Activated naive CD8-positive, alpha-beta T cell (primary cell): ENCODE data around the gene JCAD.

ENCODE experiments used
- H3K27ac Mint-ChIP-seq: one replicate; pipeline ENCODE4 v1.8.0; 2021; ENCODE audit warnings: mixed read lengths
- H3K27me3 Mint-ChIP-seq: one replicate; pipeline ENCODE4 v1.8.0; 2021; ENCODE audit warnings: mixed read lengths
- H3K36me3 Mint-ChIP-seq: one replicate; pipeline ENCODE4 v1.8.0; 2021; ENCODE audit warnings: mixed read lengths
- H3K4me1 Mint-ChIP-seq: one replicate; pipeline ENCODE4 v1.8.0; 2021; ENCODE audit warnings: low read depth, mixed read lengths
- H3K4me3 Mint-ChIP-seq: one replicate; pipeline ENCODE4 v1.8.0; 2021; ENCODE audit warnings: mild to moderate bottlenecking, mixed read lengths
- H3K9me3 Mint-ChIP-seq: one replicate; pipeline ENCODE4 v1.8.0; 2021; ENCODE audit warnings: low read depth, mixed read lengths

JCAD gene

DNA sequence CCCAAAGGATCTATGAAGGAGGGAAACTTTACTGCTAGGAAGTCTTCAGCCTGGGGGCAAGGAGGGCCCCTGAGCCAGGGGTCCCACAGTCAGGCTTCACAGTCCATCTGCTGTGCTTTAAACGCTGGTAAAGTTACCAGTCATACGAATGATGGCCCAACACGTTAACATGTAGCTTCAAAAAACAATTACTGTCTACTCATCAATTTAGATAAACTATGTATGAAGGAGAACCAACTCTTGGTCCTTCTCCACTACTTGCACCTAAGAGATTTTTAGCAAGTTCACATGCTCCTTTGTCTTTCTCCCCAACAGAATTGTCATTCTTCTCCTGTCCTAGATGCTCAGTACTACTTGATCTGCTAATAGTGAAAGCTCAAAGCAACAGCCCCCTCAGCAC, 16.6 kb downstream of the JCAD start:
- no peak overlapping the region for H3K4me3 Mint-ChIP-seq
- peaks cover 43% of the 10 kb centered on the region for H3K27me3 Mint-ChIP-seq
- H3K4me1 Mint-ChIP-seq: peaks cover 3% of the 10 kb centered on the region
- H3K27ac Mint-ChIP-seq: no peak overlapping the region
- no peaks in the 10 kb centered on the region for H3K36me3 Mint-ChIP-seq
- no peaks in the 10 kb centered on the region for H3K9me3 Mint-ChIP-seq

DNA sequence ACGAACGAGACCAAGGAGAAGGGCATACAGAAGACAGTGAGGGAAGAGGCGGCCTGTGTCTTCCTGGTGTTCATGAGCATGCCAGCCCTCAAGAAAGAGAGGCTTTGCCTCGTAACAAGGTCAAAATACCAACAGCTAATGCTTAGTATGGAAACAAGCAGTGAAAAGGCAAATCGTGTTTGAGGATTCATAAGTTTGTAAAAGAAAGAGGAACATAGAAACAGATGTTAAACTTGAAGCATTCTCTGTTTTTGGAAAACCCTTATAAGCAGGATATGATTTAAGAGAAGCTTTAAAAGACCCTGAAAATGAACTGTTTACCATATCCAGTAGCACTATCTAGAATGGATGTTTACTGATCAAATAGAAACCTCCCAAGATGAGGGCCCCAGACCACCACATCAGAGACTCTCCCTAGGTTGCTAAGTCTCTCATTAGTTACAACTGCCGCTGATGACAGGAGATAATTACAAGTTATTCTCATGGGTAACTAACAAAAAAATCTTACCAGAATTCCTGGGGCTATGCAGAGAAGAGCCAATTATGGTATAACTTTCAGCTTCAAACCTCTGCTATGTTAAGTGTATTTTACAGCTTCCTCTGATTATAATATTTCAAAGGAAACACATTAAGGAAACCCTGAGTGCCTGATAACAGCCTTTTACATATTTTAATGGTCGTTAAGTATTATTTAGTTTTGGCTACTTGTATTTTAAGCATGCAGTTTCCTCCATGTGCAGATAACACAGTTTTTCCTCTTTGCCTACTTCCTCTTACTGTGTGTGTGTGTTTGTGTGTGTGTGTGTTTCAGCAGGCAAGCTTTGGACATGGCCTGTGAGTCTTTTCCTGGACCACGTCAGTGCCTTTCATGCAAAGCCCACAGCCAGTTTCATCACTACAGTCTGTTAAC, 17.9 kb downstream of the JCAD start:
- no peak overlapping the region for H3K27ac Mint-ChIP-seq
- H3K4me1 Mint-ChIP-seq: peaks cover 1% of the 10 kb centered on the region
- H3K4me3 Mint-ChIP-seq: no peak overlapping the region
- H3K27me3 Mint-ChIP-seq: peaks cover 49% of the 10 kb centered on the region
- no peaks in the 10 kb centered on the region for H3K36me3 Mint-ChIP-seq
- no peaks in the 10 kb centered on the region for H3K9me3 Mint-ChIP-seq

DNA sequence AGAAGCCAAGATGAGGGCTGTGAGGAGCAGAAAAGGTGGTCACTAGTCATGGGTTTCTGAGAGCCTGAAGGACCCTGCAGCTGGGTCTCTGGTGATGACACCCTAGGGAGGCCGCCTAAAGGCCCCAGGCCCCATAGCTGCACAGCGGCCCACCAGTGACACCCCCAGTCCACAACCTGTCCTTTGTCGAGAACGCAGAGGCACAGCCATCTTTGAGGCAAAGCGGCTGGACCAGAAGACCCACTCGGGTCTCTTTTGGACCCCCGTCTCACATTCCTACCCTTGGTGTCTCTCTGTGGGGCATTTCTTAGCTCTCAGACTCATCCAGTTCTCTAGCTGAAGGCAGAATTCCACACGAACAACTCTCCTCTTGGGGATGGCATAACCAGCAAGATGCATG, 18.8 kb downstream of the JCAD start:
- H3K4me3 Mint-ChIP-seq: no peak overlapping the region
- H3K27ac Mint-ChIP-seq: no peak overlapping the region
- H3K36me3 Mint-ChIP-seq: no peaks in the 10 kb centered on the region
- H3K4me1 Mint-ChIP-seq: peaks cover 1% of the 10 kb centered on the region
- H3K27me3 Mint-ChIP-seq: peaks cover 46% of the 10 kb centered on the region
- no peaks in the 10 kb centered on the region for H3K9me3 Mint-ChIP-seq

DNA sequence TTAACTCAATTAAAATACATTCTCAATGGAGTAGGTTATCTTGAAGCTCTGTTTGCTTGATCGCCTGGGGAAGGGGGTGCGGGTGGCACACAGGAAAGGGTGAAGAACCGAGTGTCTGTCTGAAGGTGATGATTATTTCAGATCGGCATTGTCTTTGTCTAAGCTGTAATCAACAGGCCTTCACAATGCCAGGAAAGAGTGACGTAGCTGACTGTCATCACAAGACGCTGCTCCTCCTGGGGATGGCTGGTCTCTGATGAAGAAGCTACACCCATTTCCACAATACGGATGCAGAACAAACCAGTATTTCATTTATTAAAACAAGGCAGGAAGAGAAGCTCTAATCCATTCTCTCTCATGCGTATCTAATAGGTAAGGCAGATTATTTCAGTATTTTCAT, 19.4 kb downstream of the JCAD start:
- Mint-ChIP-seq H3K27me3 (peaks cover 43% of the 10 kb centered on the region), H3K27ac (no peak overlapping the region), H3K36me3 (no peaks in the 10 kb centered on the region)

DNA sequence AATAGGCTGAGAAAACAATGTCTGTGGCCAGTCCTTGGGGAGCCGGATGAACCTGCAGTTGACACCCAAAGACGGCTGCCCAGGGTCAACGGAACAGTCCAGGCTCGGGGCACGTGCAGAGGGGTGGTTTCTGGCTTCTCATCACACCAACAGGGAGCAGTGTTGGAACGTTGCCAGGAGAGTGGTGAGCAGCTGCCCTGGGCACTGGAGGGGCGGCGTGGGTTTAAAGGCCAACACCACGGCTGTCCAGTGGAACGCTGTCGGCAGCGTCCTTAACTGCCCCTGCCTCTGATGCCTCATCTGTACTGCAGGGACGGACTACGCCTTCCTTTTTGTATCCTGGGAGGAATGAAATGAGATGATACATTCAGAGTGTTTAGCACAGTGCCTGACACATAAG, 19.8 kb downstream of the JCAD start:
- Mint-ChIP-seq H3K9me3 (no peaks in the 10 kb centered on the region), H3K4me1 (peaks cover 1% of the 10 kb centered on the region), H3K27ac (no peak overlapping the region), H3K4me3 (no peak overlapping the region), H3K27me3 (peaks cover 47% of the 10 kb centered on the region), H3K36me3 (no peaks in the 10 kb centered on the region)

More for the DNA sequence above, 19.4 kb downstream of the JCAD start:
- Mint-ChIP-seq H3K4me1 (peaks cover 1% of the 10 kb centered on the region), H3K4me3 (no peak overlapping the region), H3K9me3 (no peaks in the 10 kb centered on the region)

DNA sequence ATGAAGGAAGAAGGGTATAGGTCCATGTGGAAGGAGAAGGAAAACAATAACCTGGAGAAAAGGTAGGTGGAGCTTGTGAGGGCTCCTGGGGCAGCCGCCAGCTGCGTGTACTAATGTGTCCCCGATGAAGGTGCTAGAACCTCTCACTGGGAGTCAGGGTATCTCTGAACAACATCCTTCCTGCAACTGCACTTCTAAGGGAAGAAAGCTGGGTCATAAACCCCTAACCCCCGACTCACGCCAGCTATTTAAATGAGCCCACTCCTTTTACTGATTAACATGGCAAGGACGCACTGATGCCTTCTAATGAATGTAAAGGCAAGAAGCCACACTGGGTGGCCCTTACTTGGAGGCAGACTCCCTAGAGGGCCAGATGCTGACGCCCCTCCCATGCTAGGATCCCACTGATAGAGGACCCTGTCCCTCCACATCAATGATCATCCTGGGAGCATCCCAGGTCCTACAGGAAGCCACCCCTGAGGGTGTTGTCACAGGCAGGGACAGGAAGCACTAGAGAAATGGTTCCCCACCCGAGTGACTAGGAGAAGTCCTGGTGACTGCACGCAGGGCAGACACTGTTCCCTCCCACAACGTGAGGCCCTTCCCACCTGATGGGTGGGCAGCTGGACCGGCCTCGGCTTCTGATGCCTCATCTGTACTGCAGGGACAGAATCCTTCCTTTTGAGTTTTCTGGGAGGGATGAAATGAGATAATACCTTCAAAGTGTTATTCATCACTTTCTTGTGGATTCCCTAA, 20.4 kb downstream of the JCAD start:
- peaks cover 1% of the 10 kb centered on the region for H3K4me1 Mint-ChIP-seq
- H3K4me3 Mint-ChIP-seq: no peak overlapping the region
- peaks cover 50% of the 10 kb centered on the region for H3K27me3 Mint-ChIP-seq
- no peaks in the 10 kb centered on the region for H3K9me3 Mint-ChIP-seq
- no peak overlapping the region for H3K27ac Mint-ChIP-seq
- no peaks in the 10 kb centered on the region for H3K36me3 Mint-ChIP-seq

DNA sequence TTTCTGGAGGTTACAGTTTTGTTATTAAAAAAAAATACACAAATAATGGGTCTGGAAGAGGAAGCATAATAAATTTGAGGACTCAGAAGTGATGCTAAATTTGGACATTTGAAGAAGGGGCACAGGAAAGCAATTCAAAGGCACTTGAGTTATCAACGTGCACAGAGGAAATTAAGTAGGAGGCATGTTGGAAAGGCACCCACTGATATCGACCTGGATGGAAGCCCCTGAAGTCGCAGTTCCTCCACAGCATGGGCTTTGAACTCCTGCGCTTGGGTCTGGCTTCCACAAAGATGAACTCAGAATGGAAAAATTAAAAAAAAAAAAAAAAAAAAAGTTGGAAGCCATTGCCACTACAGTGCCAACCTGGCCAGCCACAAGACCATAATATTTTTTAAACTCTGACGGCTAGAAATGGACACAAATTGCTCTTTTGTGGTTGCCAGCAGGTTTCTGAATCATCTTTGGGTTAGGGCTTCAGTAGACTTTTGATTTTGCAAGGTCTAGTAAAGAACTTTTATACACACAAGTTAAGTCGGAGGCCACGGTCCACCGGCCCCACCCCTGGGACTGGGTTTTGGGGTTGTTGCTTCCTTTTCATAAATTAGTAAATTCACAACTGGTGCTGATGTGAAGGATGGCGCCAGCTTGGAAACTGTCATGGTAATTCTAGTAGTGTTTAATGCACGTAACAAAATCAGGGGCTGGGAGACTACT, 21.6 kb downstream of the JCAD start:
- H3K9me3 Mint-ChIP-seq: no peaks in the 10 kb centered on the region
- no peak overlapping the region for H3K27ac Mint-ChIP-seq
- no peaks in the 10 kb centered on the region for H3K36me3 Mint-ChIP-seq
- no peak overlapping the region for H3K4me3 Mint-ChIP-seq
- peaks cover 57% of the 10 kb centered on the region for H3K27me3 Mint-ChIP-seq
- H3K4me1 Mint-ChIP-seq: peaks cover 1% of the 10 kb centered on the region

DNA sequence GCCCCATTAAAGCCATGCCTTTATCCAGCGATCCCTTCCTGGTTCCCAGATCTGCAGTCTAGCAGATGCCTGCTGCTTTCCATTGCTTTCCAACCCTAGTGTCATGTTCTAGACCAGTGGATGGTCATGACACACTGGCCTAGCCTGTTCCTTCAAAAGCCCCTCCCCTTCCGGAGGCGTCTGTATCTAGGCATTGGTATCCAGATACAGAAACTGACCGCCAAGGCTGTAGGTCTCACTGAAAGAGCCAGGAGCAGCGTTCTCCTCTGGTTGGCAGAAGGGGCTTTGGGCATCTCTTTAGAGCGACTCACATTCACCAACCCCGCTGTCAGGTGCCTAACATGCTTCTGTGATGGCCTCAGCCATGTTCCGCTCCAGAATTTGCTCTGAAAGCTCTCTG, 22.6 kb downstream of the JCAD start:
- no peaks in the 10 kb centered on the region for H3K36me3 Mint-ChIP-seq
- peaks cover 1% of the 10 kb centered on the region for H3K4me1 Mint-ChIP-seq
- H3K4me3 Mint-ChIP-seq: no peak overlapping the region
- no peak overlapping the region for H3K27ac Mint-ChIP-seq
- peaks cover 57% of the 10 kb centered on the region for H3K27me3 Mint-ChIP-seq
- H3K9me3 Mint-ChIP-seq: no peaks in the 10 kb centered on the region

DNA sequence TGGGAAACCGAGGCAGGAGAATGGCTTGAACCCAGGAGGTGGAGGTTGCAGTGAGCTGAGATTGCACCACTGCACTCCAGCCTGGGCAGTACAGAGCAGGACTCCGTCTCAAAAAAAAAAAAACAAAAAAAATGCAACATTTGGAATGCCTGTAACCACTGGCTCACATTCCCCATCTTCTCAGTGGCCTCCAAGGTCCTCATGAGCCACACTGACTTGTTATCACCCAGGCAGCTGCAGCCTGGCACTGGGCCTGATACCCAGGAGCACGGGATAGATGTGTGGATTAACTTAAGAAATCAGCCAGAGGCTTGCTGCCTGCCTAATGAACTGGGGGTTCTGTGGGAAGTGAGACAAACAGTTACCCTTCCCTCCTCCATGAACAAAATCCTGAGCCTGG, 23.0 kb downstream of the JCAD start:
- Mint-ChIP-seq H3K4me1 (peaks cover 1% of the 10 kb centered on the region), H3K9me3 (no peaks in the 10 kb centered on the region), H3K27me3 (peaks cover 57% of the 10 kb centered on the region), H3K27ac (no peak overlapping the region), H3K36me3 (no peaks in the 10 kb centered on the region), H3K4me3 (no peak overlapping the region)

DNA sequence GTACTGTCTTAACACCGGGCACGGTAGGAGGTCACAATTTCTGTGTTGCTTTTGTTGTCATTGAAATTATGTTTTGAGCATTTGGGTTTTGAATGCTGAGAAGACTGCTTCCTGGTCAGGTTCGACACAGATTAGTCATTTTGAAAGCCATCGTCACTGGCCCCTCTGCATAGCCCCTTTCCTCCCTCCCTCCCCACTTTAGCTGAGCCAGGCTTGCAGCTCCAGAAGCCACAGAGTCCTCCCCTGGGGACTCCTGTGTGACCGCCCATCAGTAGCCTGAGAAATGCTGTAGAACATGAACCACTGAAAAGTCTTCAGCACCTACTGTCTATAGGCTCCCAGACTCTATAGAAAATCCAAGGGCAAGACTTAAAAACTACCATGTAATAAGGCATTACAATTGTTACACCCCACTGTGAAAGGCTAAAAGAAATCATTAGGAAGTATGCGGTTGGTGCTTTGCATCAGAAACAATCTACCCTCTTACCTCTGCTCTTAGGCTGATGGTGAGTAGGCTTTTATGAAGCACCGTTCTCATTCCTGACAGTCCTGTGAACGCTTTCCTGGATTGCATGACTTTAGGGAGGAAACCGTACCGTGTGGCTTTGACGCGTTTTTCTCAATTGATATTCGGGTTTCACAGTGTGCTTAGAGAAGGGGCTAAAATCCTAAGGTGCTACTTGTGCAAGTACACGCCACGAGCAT, 24.8 kb downstream of the JCAD start:
- H3K4me3 Mint-ChIP-seq: no peak overlapping the region
- H3K27me3 Mint-ChIP-seq: peaks cover 58% of the 10 kb centered on the region
- no peak overlapping the region for H3K27ac Mint-ChIP-seq
- H3K9me3 Mint-ChIP-seq: no peaks in the 10 kb centered on the region
- no peaks in the 10 kb centered on the region for H3K36me3 Mint-ChIP-seq
- peaks cover 3% of the 10 kb centered on the region for H3K4me1 Mint-ChIP-seq

DNA sequence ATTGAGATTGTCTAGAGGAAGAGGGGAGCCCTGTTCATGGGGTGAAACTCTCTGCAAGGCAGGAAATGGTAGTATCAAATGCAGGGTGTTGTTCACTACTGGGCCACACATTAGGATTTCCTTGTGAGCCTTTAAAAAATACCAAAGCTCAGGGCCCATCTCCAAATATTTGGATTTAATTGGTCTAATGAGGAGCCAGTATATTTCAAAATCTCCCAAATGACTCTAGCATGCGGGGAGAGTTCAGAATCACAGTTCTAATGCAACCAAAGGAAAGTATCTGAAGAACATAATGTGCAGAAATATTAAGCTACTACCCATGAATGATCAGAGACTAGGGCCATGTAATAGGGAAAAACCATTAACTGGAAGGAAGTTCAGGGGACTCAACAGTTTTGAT, 27.3 kb downstream of the JCAD start:
- Mint-ChIP-seq H3K36me3 (no peaks in the 10 kb centered on the region), H3K27ac (no peak overlapping the region), H3K9me3 (no peaks in the 10 kb centered on the region), H3K4me3 (no peak overlapping the region), H3K4me1 (peaks cover 26% of the 10 kb centered on the region), H3K27me3 (peaks cover 49% of the 10 kb centered on the region)

DNA sequence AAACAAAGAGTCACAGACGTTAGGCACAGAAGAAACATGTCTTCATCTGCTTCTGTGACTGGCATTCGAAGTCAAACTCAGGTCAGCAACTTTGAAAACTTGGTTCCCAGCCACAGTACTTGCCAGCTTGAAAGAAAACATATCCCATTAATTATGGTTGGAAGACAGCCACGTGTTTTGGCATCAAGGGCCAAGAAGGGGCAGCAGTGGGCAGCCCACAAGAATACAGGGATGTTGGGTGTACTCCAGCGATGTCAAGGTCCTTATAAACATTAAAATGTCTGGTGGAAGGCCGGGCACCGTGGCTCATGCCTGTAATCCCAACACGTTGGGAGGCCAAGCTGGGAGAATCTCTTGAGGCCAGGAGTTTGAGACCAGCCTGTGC, 29.5 kb downstream of the JCAD start:
- Mint-ChIP-seq H3K9me3 (no peaks in the 10 kb centered on the region), H3K4me3 (no peak overlapping the region), H3K36me3 (no peaks in the 10 kb centered on the region), H3K27me3 (peaks cover 36% of the 10 kb centered on the region), H3K4me1 (peaks cover 37% of the 10 kb centered on the region), H3K27ac (no peak overlapping the region)

DNA sequence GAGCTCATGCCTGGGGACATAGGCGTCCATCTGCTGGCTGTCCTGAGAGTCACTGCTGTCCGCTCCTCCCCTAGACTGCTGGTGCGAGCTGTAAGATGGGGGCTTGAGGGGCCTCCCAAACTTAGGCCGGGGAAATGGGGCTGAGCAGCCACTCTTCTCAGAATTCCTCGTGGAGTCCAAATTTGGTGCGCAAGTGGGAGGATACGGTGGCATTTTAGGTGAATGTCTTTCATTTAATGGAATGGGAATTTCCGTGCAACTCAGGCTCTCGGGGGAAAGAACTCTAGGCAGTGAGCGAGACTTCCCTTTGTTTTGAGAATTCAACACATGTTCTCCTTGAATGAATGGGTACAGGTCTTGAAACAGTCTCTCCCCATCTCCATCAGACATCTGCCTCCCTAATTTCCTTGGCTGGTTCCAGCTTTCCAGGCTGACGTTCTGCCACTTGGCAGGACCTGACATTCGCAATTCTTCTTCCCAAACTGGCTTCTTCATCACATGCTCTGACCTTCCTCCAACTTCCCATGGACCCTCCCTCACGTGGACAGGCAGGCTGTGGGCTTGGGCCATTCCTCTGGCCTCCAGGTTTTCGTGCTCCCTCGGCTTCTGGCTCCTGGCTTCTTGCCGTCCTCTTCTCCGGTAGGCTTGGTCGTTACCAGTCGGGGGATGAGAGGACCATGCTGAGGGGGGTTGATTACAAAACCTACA, 30.1 kb downstream of the JCAD start:
- H3K9me3 Mint-ChIP-seq: no peaks in the 10 kb centered on the region
- H3K27ac Mint-ChIP-seq: no peak overlapping the region
- no peak overlapping the region for H3K4me3 Mint-ChIP-seq
- no peaks in the 10 kb centered on the region for H3K36me3 Mint-ChIP-seq
- peaks cover 37% of the 10 kb centered on the region for H3K4me1 Mint-ChIP-seq
- H3K27me3 Mint-ChIP-seq: peaks cover 32% of the 10 kb centered on the region

DNA sequence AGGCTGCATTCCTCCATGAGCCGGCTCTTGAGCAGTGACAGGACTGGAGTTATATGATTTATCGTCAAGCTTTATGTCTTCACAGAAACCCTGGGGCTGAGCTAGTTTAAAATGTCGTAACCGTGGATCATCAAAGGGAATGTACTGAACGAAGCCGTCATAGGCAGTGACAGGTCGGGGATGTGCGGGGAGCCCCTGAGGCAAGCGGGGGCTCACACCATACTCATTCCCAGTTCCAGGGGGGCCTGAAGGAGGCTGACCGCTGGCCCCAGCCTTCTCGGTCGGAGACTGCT, 30.7 kb downstream of the JCAD start:
- Mint-ChIP-seq H3K27ac (no peak overlapping the region), H3K27me3 (peaks cover 35% of the 10 kb centered on the region), H3K4me1 (peaks cover 37% of the 10 kb centered on the region), H3K36me3 (no peaks in the 10 kb centered on the region), H3K9me3 (no peaks in the 10 kb centered on the region), H3K4me3 (no peak overlapping the region)
